Gastroesophageal sphincter (tissue), 4 donors: ENCODE results near the gene CARD9. TPM values are rescaled to one million over a fixed set of nuclear protein-coding genes. Genes with fewer than 3 reads are reported as not detected.
A peak's percentile ranks its signal among the peaks of the same experiment; 100 is the strongest.

ENCODE experiments used
- ATAC-seq: fragments of 150-250 bp; one replicate; pipeline ENCODE4 v1.9.1; 2016; ENCODE audit warnings: mild to moderate bottlenecking, moderate library complexity
- H3K27ac ChIP-seq, 4 donors: fragments of 200-600 bp; sonication (generic) in 3 of 4; 1 replicate in 3 of 4; 2 replicates in 1 of 4; pipeline ENCODE4 v1.5.1; 2016 to 2019
- H3K27me3 ChIP-seq: fragments of 200-600 bp; sonication (generic); one replicate; pipeline ENCODE4 v1.5.1; 2019
- H3K36me3 ChIP-seq, 2 donors: fragments of 200-600 bp; sonication (generic); one replicate each; pipeline ENCODE4 v1.5.1; 2019; ENCODE audit warnings: control low read depth in 1 of 2
- H3K4me1 ChIP-seq, 3 donors: fragments of 200-600 bp; sonication (generic); 1 replicate in 2 of 3; 2 replicates in 1 of 3; pipeline ENCODE4 v1.5.1; 2016 to 2019; ENCODE audit warnings: control low read depth in 2 of 3
- H3K4me3 ChIP-seq, 2 donors: fragments of 200-600 bp; sonication (generic); one replicate each; pipeline ENCODE4 v1.5.1; 2019; ENCODE audit warnings: mild to moderate bottlenecking in 1 of 2, moderate library complexity in 1 of 2
- H3K9me3 ChIP-seq, 3 donors: fragments of 200-600 bp; sonication (generic); one replicate each; pipeline ENCODE4 v1.5.1; 2017 to 2019; ENCODE audit warnings: control low read depth in 2 of 3
- EP300 ChIP-seq: sonication (generic); formaldehyde crosslinking; IDR thresholded peaks from one replicate; pipeline ENCODE4 v1.6.1; 2017; ENCODE audit warnings: antibody characterized with exemption, mild to moderate bottlenecking
- POLR2A ChIP-seq, 2 donors: fragments of 450-650 bp; IDR thresholded peaks; one replicate each; pipeline ENCODE4 v1.6.1; 2017; ENCODE audit warnings: antibody characterized with exemption in 2 of 2, mild to moderate bottlenecking in 2 of 2, moderate library complexity in 1 of 2
- POLR2AphosphoS5 ChIP-seq: sonication (generic); formaldehyde crosslinking; IDR thresholded peaks from one replicate; pipeline ENCODE4 v1.6.1; 2017; ENCODE audit warnings: antibody characterized with exemption
- WGBS, 2 donors: methylation state at CpG; one replicate each; pipeline ENCODE4 v1.1.5; 2018; ENCODE audit warnings: low coverage in 1 of 2; 5-methylcytosine and 5-hydroxymethylcytosine counted together
- total RNA-seq, 4 donors: library from RNA; depleted of rRNA; stranded (reverse); fragments of >200 nt; gene quantifications; one replicate each; pipeline ENCODE4 v1.1.0, GENCODE V29; 2016
- TF ChIP-seq, protein P1 (sequence below), 4 experiments: fragments of 200-600 bp in 2 of 4; fragments of 450-650 bp in 2 of 4; sonication (generic) in 1 of 4; IDR thresholded peaks; one replicate each; pipeline ENCODE4 v1.5.1; 2017 to 2019; ENCODE audit warnings: antibody characterized with exemption in 4 of 4, mild to moderate bottlenecking in 2 of 4, moderate library complexity in 2 of 4

Gene CARD9
- total RNA-seq, 4 donors from 2014 or later, result 1.3 to 2.3 (median 1.8) TPM

DNA sequence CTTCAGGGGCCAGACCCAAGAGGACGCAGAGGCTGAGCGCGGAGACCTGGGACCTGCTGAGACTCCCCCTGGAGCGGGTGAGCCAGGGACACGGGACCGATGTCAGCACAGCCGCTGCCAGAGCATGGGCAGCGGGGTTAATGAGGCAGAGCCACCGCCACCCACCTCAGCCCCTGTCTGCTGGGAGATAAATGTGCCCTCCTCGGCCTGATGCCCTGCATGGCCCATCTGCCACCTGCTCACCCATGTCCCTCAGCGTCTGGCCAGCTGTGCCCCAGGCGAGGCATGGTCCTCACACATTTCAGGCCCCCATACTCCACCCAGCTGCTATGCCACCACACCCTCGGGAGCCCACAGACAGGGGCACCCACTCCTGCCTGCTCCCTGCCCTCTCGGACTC, 24.8 kb downstream of the CARD9 start:
- Histone ChIP-seq H3K4me1 (peaks cover 0 to 28% (median 5%) of the 10 kb centered on the region in 3 donors), H3K27me3 (no peaks in the 10 kb centered on the region), H3K9me3 (no peaks in the 10 kb centered on the region), H3K36me3 (peaks cover 0 to 22% of the 10 kb centered on the region in 2 donors), H3K27ac (no peak overlapping the region), H3K4me3 (no peak overlapping the region)
- ATAC-seq, result no peak
- TF ChIP-seq EP300 (no peak), POLR2AphosphoS5 (no peak), POLR2A (IDR thresholded peaks at IDR 0.05) (no peak)
- TF ChIP-seq, protein P1, sequence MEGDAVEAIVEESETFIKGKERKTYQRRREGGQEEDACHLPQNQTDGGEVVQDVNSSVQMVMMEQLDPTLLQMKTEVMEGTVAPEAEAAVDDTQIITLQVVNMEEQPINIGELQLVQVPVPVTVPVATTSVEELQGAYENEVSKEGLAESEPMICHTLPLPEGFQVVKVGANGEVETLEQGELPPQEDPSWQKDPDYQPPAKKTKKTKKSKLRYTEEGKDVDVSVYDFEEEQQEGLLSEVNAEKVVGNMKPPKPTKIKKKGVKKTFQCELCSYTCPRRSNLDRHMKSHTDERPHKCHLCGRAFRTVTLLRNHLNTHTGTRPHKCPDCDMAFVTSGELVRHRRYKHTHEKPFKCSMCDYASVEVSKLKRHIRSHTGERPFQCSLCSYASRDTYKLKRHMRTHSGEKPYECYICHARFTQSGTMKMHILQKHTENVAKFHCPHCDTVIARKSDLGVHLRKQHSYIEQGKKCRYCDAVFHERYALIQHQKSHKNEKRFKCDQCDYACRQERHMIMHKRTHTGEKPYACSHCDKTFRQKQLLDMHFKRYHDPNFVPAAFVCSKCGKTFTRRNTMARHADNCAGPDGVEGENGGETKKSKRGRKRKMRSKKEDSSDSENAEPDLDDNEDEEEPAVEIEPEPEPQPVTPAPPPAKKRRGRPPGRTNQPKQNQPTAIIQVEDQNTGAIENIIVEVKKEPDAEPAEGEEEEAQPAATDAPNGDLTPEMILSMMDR (IDR thresholded peaks at IDR 0.05), result no peak
- WGBS, 2 donors, result no CpG with 5 or more reads among the region's 14 CpGs

DNA sequence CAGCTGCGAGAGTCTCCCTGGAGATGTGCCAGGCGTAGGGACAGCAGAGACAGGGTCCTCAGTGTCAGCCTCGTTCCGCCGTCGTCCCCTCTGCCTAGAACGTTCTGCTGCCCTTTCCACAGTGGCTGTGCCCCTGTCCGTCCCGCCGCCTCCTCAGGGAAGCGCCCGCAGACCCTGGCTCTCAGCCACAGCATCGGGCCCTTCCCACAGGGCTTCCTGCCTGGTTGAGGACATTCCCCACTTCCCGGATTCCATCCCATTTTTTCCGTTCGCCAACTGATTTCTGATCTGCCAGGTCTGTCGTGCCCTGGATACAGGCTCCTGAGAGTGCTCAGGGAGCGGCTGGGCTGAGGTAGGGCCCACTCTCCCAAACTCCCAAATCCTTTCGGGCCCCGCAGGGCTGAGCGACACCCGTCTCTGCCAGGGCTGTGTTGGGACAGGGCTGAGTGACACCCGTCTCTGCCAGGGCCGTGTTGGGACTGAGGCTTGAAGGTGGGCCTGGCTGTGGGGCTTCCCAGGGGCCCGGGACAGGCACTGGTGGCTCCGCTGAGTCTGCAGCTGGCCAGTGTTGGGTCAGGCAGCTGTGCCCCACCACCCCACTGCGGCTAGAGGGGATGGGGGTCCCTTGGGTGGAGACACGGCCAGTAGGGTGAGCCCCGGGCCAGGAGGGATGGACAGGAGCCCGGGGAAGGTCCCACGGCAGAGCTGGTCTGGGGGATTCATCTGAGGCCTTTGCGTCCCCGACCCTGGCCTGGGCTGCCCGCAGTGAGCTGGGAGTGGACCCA, 25.8 kb downstream of the CARD9 start:
- no peaks in the 10 kb centered on the region for H3K27me3 ChIP-seq
- no peak overlapping the region for H3K27ac ChIP-seq
- H3K4me1 ChIP-seq, result peaks cover 0 to 32% (median 9%) of the 10 kb centered on the region in 3 donors
- H3K36me3 ChIP-seq, result peaks cover 0 to 22% of the 10 kb centered on the region in 2 donors
- H3K4me3 ChIP-seq, result no peak overlapping the region
- 56 to 87% methylated on average over 13 to 14 of the region's 34 CpGs for WGBS, 2 donors
- no peaks in the 10 kb centered on the region for H3K9me3 ChIP-seq
- TF ChIP-seq POLR2AphosphoS5, result no peak
- no peak for TF ChIP-seq POLR2A (IDR thresholded peaks at IDR 0.05)
- TF ChIP-seq, protein P1 (IDR thresholded peaks at IDR 0.05), result no peak
- TF ChIP-seq EP300, result no peak
- ATAC-seq, result no peak

DNA sequence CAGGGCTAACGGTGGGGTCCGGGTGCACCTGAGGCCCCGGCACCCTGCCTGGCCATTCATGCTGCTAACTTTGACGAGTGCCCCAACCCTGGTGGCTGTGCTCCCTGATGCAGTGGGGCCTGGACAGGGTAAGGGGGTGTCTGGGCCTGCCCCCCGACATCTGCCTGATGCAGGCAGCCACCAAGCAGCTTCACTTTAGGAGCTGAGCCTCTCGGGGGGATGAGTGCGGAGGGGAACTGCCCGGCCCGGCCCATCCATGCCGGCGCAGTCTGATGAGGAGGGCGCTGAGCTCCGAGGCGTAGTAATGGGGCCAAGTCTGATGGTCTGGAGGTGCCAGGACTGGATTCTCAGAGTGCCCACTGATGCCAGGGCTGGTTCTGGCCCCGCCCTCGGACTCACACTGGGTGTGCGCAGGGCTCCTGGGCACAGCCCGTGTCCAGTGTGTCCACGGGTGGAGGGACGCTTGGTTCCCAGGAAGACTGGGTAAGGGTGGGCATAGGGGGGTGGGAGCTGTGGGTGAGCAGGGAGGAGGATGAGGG, 26.5 kb downstream of the CARD9 start:
- H3K4me1 ChIP-seq, result peaks cover 0 to 39% (median 16%) of the 10 kb centered on the region in 3 donors

DNA sequence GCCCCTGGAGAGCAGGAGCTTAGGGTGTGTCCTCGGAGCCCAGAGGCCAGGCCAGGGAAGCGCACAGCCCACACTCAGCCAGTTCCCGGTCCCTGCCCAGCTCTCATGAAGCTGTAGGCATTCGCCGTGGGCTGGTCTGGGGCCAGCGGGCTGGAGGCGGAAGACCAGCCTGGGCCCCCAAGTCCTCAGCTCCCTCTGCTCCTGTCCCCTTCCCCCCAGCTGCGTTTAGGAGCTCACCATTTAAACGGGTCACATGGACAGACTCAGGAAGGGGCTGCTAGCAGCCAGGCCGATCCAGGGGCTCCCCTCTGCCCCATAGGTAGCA, 27.4 kb downstream of the CARD9 start:
- no peaks in the 10 kb centered on the region for H3K9me3 ChIP-seq
- TF ChIP-seq EP300, result no peak
- TF ChIP-seq POLR2AphosphoS5, result no peak
- TF ChIP-seq, protein P1 (IDR thresholded peaks at IDR 0.05), result no peak
- no peak for TF ChIP-seq POLR2A (IDR thresholded peaks at IDR 0.05)
- peak overlapping the region in 3 of 4 donors; percentile 50 to 71 (median 58) for H3K27ac ChIP-seq
- peak overlapping the region in 1 of 2 donors; percentile 20 for H3K4me3 ChIP-seq
- ATAC-seq, result no peak
- peaks cover 0 to 48% (median 16%) of the 10 kb centered on the region in 3 donors for H3K4me1 ChIP-seq
- no peaks in the 10 kb centered on the region for H3K27me3 ChIP-seq
- H3K36me3 ChIP-seq, result peaks cover 0 to 23% of the 10 kb centered on the region in 2 donors
- WGBS, 2 donors, result no CpG with 5 or more reads among the region's 10 CpGs

More for the DNA sequence above, 26.5 kb downstream of the CARD9 start:
- peak overlapping the region in 1 of 4 donors; percentile 71 for H3K27ac ChIP-seq
- peaks cover 0 to 22% of the 10 kb centered on the region in 2 donors for H3K36me3 ChIP-seq
- H3K27me3 ChIP-seq, result no peaks in the 10 kb centered on the region
- H3K9me3 ChIP-seq, result no peaks in the 10 kb centered on the region
- no peak for ATAC-seq
- TF ChIP-seq POLR2AphosphoS5, result no peak
- no peak for TF ChIP-seq EP300
- no peak for TF ChIP-seq POLR2A (IDR thresholded peaks at IDR 0.05)
- TF ChIP-seq, protein P1 (IDR thresholded peaks at IDR 0.05), result no peak
- no peak overlapping the region for H3K4me3 ChIP-seq
- no CpG with 5 or more reads among the region's 20 CpGs for WGBS, 2 donors
